Thoracic aorta (tissue), 2 donors: ENCODE data around the gene NUPR2. TPM values are rescaled to one million over a fixed set of nuclear protein-coding genes. Genes with fewer than 3 reads are reported as not detected.
"Not testable (repeated sequence)": the region's sequence is repeated elsewhere in the genome, so short reads cannot be mapped to it uniquely, and the experiment has no call there.

Experiments used
- ATAC-seq: fragments of 150-250 bp; one replicate; pipeline ENCODE4 v1.8.0; 2017; ENCODE audit warnings: low read depth; ENCODE audit not compliant: insufficient number of reproducible peaks, low FRiP score
- DNase-seq: peaks from one replicate; pipeline ENCODE4 v3.0.0-alpha.2; 2020; ENCODE audit warnings: low spot score
- H3K27ac ChIP-seq, 2 donors: fragments of 200-600 bp; sonication (generic); 1 replicate in 1 of 2; 2 replicates in 1 of 2; pipeline ENCODE4 v1.5.1; 2016; ENCODE audit warnings: mild to moderate bottlenecking in 2 of 2, moderate library complexity in 2 of 2
- H3K27me3 ChIP-seq: fragments of 200-600 bp; sonication (generic); replicated peaks from 2 replicates; pipeline ENCODE4 v1.6.0; 2016; ENCODE audit warnings: mild to moderate bottlenecking; ENCODE audit not compliant: insufficient read depth
- H3K36me3 ChIP-seq: fragments of 200-600 bp; sonication (generic); one replicate; pipeline ENCODE4 v1.5.1; 2016
- H3K4me1 ChIP-seq, 2 donors: fragments of 200-600 bp; sonication (generic); 1 replicate in 1 of 2; 2 replicates in 1 of 2; pipeline versions ENCODE4 v1.5.1 to v1.6.0; 2016; ENCODE audit warnings: low read depth in 2 of 2, mild to moderate bottlenecking in 1 of 2; ENCODE audit not compliant: control insufficient read depth in 1 of 2
- H3K4me3 ChIP-seq: fragments of 200-600 bp; sonication (generic); 2 replicates; pipeline ENCODE4 v1.5.1; 2016; ENCODE audit warnings: mild to moderate bottlenecking
- H3K9me3 ChIP-seq: fragments of 200-600 bp; sonication (generic); 2 replicates; pipeline ENCODE4 v1.5.1; 2016
- total RNA-seq, 2 donors: library from RNA; depleted of rRNA; stranded (reverse); fragments of >200 nt; gene quantifications; one replicate each; pipeline versions ENCODE4 v1.1.0 to v1.2.3, GENCODE V29; 2016
- TF ChIP-seq, protein P1 (sequence below): fragments of 200-600 bp; sonication (generic); IDR thresholded peaks from one replicate; pipeline ENCODE4 v1.5.1; 2019; ENCODE audit warnings: antibody characterized with exemption

The NUPR2 gene
- total RNA-seq, 2 donors from 2014 or later, result 1.1 TPM; not detected in 1

GRCh38 chr7:56124981-56125380 is 8.8 kb upstream of the NUPR2 start:
- Histone ChIP-seq H3K27me3 (no peaks in the 10 kb centered on the region), H3K27ac (no peak overlapping the region), H3K4me3 (no peak overlapping the region), H3K4me1 (no peaks in the 10 kb centered on the region), H3K36me3 (no peaks in the 10 kb centered on the region), H3K9me3 (no peaks in the 10 kb centered on the region)
- TF ChIP-seq, protein P1, sequence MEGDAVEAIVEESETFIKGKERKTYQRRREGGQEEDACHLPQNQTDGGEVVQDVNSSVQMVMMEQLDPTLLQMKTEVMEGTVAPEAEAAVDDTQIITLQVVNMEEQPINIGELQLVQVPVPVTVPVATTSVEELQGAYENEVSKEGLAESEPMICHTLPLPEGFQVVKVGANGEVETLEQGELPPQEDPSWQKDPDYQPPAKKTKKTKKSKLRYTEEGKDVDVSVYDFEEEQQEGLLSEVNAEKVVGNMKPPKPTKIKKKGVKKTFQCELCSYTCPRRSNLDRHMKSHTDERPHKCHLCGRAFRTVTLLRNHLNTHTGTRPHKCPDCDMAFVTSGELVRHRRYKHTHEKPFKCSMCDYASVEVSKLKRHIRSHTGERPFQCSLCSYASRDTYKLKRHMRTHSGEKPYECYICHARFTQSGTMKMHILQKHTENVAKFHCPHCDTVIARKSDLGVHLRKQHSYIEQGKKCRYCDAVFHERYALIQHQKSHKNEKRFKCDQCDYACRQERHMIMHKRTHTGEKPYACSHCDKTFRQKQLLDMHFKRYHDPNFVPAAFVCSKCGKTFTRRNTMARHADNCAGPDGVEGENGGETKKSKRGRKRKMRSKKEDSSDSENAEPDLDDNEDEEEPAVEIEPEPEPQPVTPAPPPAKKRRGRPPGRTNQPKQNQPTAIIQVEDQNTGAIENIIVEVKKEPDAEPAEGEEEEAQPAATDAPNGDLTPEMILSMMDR, result no peak
- ATAC-seq (no peak), DNase-seq (no peak)

DNA sequence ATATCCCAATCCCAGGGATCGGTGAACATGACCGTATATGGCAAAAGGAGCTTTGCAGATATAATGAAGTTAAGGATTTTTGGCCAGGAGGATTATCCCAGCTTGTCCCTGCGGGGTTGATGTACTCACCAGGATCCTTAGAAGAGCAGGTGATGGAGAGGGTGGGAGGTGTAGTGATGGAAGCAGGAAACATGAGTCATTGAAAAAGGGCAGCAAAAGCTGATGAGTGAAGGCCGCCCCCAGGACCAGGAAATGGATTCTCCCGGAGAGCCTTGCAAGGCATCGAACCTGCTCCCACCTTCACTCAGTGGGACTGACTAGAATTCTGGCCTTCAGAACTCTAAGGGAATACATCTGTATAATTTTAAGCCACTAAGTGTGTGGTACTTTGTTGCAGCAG is 5.2 kb upstream of the NUPR2 start:
- DNase-seq, result no peak
- TF ChIP-seq, protein P1, result no peak

DNA sequence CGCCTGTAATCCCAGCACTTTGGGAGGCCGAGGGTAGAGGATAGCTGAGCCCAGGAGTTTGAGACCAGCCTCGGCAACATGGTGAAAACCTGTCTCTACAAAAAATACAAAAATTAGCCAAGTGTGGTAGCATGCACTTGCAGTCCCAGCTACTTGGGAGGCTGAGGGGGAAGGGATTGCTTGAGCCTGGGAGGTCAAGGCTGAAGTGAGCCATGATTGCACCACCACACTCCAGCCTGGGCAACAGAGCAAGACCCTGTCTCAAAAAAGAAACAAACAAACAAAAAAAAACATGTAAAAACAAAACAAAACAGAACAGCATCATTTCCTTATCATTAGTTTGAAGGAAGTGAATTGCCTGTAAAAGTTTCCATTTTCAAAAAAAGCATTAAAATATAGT is 4.0 kb downstream of the NUPR2 start:
- DNase-seq, H3K9me3 ChIP-seq, H3K36me3 ChIP-seq, ATAC-seq, H3K27ac ChIP-seq, H3K4me1 ChIP-seq, H3K4me3 ChIP-seq, H3K27me3 ChIP-seq: not testable (repeated sequence)

More for the DNA sequence above, 5.2 kb upstream of the NUPR2 start:
- ATAC-seq, result no peak
- Histone ChIP-seq H3K36me3 (no peaks in the 10 kb centered on the region), H3K4me3 (no peak overlapping the region), H3K4me1 (no peaks in the 10 kb centered on the region), H3K9me3 (no peaks in the 10 kb centered on the region), H3K27ac (no peak overlapping the region), H3K27me3 (no peaks in the 10 kb centered on the region)

GRCh38 chr7:56110611-56111010 is 5.6 kb downstream of the NUPR2 start:
- Histone ChIP-seq H3K9me3 (no peaks in the 10 kb centered on the region), H3K27me3 (no peaks in the 10 kb centered on the region), H3K36me3 (no peaks in the 10 kb centered on the region), H3K4me3 (no peak overlapping the region), H3K27ac (no peak overlapping the region), H3K4me1 (peaks cover 7% of the 10 kb centered on the region in 2 donors)
- TF ChIP-seq, protein P1, result no peak
- no peak for DNase-seq
- no peak for ATAC-seq

GRCh38 chr7:56107954-56108258 is 8.3 kb downstream of the NUPR2 start:
- TF ChIP-seq, protein P1, result no peak
- ATAC-seq (no peak), DNase-seq (no peak)

More at GRCh38 chr7:56107954-56108258, 8.3 kb downstream of the NUPR2 start:
- Histone ChIP-seq H3K9me3 (no peaks in the 10 kb centered on the region), H3K36me3 (peaks cover 12% of the 10 kb centered on the region), H3K4me1 (peaks cover 16 to 27% of the 10 kb centered on the region in 2 donors), H3K27me3 (no peaks in the 10 kb centered on the region), H3K4me3 (no peak overlapping the region), H3K27ac (peak overlapping the region in 1 of 2 donors; percentile 88)
